H1 (cell line): Measurements from ENCODE around the gene ADPRS. TPM values are rescaled to one million over a fixed set of nuclear protein-coding genes. Genes with fewer than 3 reads are reported as not detected.

Experiments
- CTCF ChIA-PET: fragments of 300-600 bp; sonication (Branson Sonifier 250); formaldehyde crosslinking; loops from one replicate; lab custom pipeline; 2021; ENCODE audit not compliant: partially characterized antibody; lab: Charles Lee
- POLR2A ChIA-PET: fragments of 300-600 bp; sonication (Branson Sonifier 250); formaldehyde crosslinking; loops from one replicate; lab custom pipeline; 2021; ENCODE audit warnings: inconsistent platforms; ENCODE audit not compliant: partially characterized antibody; lab: Charles Lee
- DNase-seq, 2 experiments: peaks; one replicate each; pipeline versions ENCODE4 v3.0.0 to v3.0.0-alpha.2; 2010 to 2022; ENCODE audit warnings: low spot score in 2 of 2, low read depth in 1 of 2, mixed read lengths in 1 of 2
- FAIRE-seq: peaks from 2 replicates; lab custom pipeline; 2011; peaks lifted over from hg19 to GRCh38; lab: Jason Lieb, UNC
- H2AFZ ChIP-seq: 2 replicates; pipeline ENCODE4 v1.8.1; 2012; ENCODE audit warnings: low read length, inconsistent platforms
- H2AK5ac ChIP-seq: 2 replicates; pipeline ENCODE4 v1.6.1; 2013; ENCODE audit warnings: low read depth, low read length
- H2BK120ac ChIP-seq: replicated peaks from 2 replicates; pipeline ENCODE3; 2013; ENCODE audit warnings: low read depth, low read length, inconsistent platforms
- H2BK12ac ChIP-seq: 2 replicates; pipeline ENCODE4 v1.6.1; 2013; ENCODE audit warnings: low read depth, low read length
- H2BK15ac ChIP-seq: 2 replicates; pipeline ENCODE4 v1.6.1; 2013; ENCODE audit warnings: low read length
- H2BK20ac ChIP-seq: 2 replicates; pipeline ENCODE4 v1.6.1; 2013; ENCODE audit warnings: low read length
- H2BK5ac ChIP-seq: 2 replicates; pipeline ENCODE4 v1.6.1; 2013; ENCODE audit warnings: low read depth, low read length
- H3K14ac ChIP-seq: 2 replicates; pipeline ENCODE4 v1.6.1; 2013; ENCODE audit warnings: inconsistent platforms; ENCODE audit not compliant: insufficient read length
- H3K18ac ChIP-seq: 2 replicates; pipeline ENCODE4 v1.6.1; 2013; ENCODE audit warnings: low read length; ENCODE audit errors: extremely low read depth
- H3K23ac ChIP-seq: 2 replicates; pipeline ENCODE4 v1.6.1; 2013; ENCODE audit warnings: inconsistent platforms; ENCODE audit not compliant: insufficient read length
- H3K23me2 ChIP-seq: 2 replicates; pipeline ENCODE4 v1.6.1; 2013; ENCODE audit warnings: low read depth, low read length
- H3K27ac ChIP-seq: 2 replicates; pipeline ENCODE4 v1.6.1; 2011; ENCODE audit warnings: low read depth, low read length, inconsistent platforms
- H3K27me3 ChIP-seq, 4 experiments: replicated peaks in 1 of 4; 1 replicate in 1 of 4; 2 replicates in 3 of 4; pipeline versions ENCODE4 v1.6.1 to v1.8.1; 2011 to 2013; ENCODE audit warnings: low read length in 3 of 4, mild to moderate bottlenecking in 3 of 4, inconsistent platforms in 2 of 4, mixed read lengths in 2 of 4, moderate library complexity in 1 of 4; ENCODE audit not compliant: control insufficient read depth in 3 of 4, insufficient read depth in 3 of 4; ENCODE audit errors: extremely low read depth in 1 of 4
- H3K36me3 ChIP-seq, 4 experiments: 2 replicates each; pipeline versions ENCODE4 v1.6.1 to v1.8.1; 2011 to 2013; ENCODE audit warnings: mild to moderate bottlenecking in 4 of 4, low read length in 3 of 4, moderate library complexity in 2 of 4, control low read depth in 1 of 4, inconsistent platforms in 1 of 4; ENCODE audit not compliant: insufficient read depth in 4 of 4, control insufficient read depth in 2 of 4
- H3K4ac ChIP-seq: replicated peaks from 2 replicates; pipeline ENCODE3; 2013; ENCODE audit warnings: low read length, low read depth, mixed read lengths, inconsistent platforms; ENCODE audit not compliant: insufficient read length
- H3K4me1 ChIP-seq, 4 experiments: replicated peaks in 1 of 4; 1 replicate in 1 of 4; 2 replicates in 3 of 4; pipeline versions ENCODE4 v1.6.1 to v1.8.1; 2011 to 2013; ENCODE audit warnings: low read length in 3 of 4, inconsistent platforms in 2 of 4, mixed read lengths in 1 of 4; ENCODE audit not compliant: insufficient read depth in 4 of 4, control insufficient read depth in 3 of 4
- H3K4me2 ChIP-seq, 2 experiments: 2 replicates each; pipeline versions ENCODE4 v1.6.1 to v1.8.1; 2011 to 2013; ENCODE audit warnings: low read depth in 2 of 2, low read length in 2 of 2, control low read depth in 1 of 2, inconsistent platforms in 1 of 2, mild to moderate bottlenecking in 1 of 2; ENCODE audit not compliant: insufficient read depth in 1 of 2
- H3K4me3 ChIP-seq, 4 experiments: fragments of 200-600, 300-600 bp in 1 of 4; sonication (generic), shearing (Covaris generic), sonication (Bioruptor Twin) in 1 of 4; 2 replicates each; pipeline versions ENCODE4 v1.5.1 to v1.8.1; 2011 to 2016; ENCODE audit warnings: low read length in 4 of 4, low read depth in 3 of 4, control low read depth in 2 of 4, inconsistent platforms in 2 of 4, mild to moderate bottlenecking in 2 of 4, mixed read lengths in 1 of 4, moderate library complexity in 1 of 4; ENCODE audit not compliant: insufficient read depth in 2 of 4; ENCODE audit errors: extremely low read depth in 1 of 4
- H3K56ac ChIP-seq: replicated peaks from 2 replicates; pipeline ENCODE3; 2013; ENCODE audit warnings: low read depth, mild to moderate bottlenecking, mixed read lengths, low read length, inconsistent platforms; ENCODE audit not compliant: insufficient read length
- H3K79me1 ChIP-seq: 2 replicates; pipeline ENCODE4 v1.6.1; 2013; ENCODE audit warnings: low read depth, low read length, control low read depth
- H3K79me2 ChIP-seq, 2 experiments: 2 replicates each; pipeline versions ENCODE4 v1.6.1 to v1.8.1; 2012 to 2013; ENCODE audit warnings: low read length in 2 of 2, mild to moderate bottlenecking in 2 of 2, inconsistent platforms in 1 of 2; ENCODE audit not compliant: insufficient read depth in 2 of 2, control insufficient read depth in 1 of 2
- H3K9ac ChIP-seq, 4 experiments: replicated peaks in 1 of 4; 1 replicate in 1 of 4; 2 replicates in 3 of 4; pipeline versions ENCODE4 v1.6.1 to v1.8.1; 2011 to 2013; ENCODE audit warnings: low read depth in 3 of 4, low read length in 3 of 4, control low read depth in 2 of 4, mild to moderate bottlenecking in 2 of 4, moderate library complexity in 2 of 4, inconsistent platforms in 1 of 4; ENCODE audit errors: extremely low read depth in 1 of 4
- H3K9me3 ChIP-seq, 2 experiments: 2 replicates each; pipeline versions ENCODE4 v1.6.1 to v1.8.1; 2012 to 2013; ENCODE audit warnings: mild to moderate bottlenecking in 2 of 2, moderate library complexity in 2 of 2, control low read depth in 1 of 2, inconsistent platforms in 1 of 2, low read depth in 1 of 2, low read length in 1 of 2, mixed read lengths in 1 of 2; ENCODE audit not compliant: insufficient read depth in 2 of 2
- H4K20me1 ChIP-seq, 2 experiments: replicated peaks in 1 of 2; 2 replicates each; pipeline versions ENCODE3 to v1.8.1; 2011 to 2013; ENCODE audit warnings: inconsistent platforms in 2 of 2, low read length in 2 of 2, mild to moderate bottlenecking in 1 of 2; ENCODE audit not compliant: insufficient read depth in 2 of 2, control insufficient read depth in 1 of 2
- H4K5ac ChIP-seq: 2 replicates; pipeline ENCODE4 v1.6.1; 2013; ENCODE audit warnings: low read length, low read depth, mixed read lengths, inconsistent platforms; ENCODE audit not compliant: insufficient read length
- H4K8ac ChIP-seq: 2 replicates; pipeline ENCODE4 v1.8.0; 2013; ENCODE audit warnings: mild to moderate bottlenecking, moderate library complexity, low read length, inconsistent platforms; ENCODE audit not compliant: insufficient read depth; ENCODE audit errors: extremely low read depth
- H4K91ac ChIP-seq: replicated peaks from 2 replicates; pipeline ENCODE3; 2013; ENCODE audit warnings: low read length, mixed read lengths, inconsistent platforms; ENCODE audit not compliant: insufficient read length
- BACH1 ChIP-seq: IDR thresholded peaks from 2 replicates; pipeline ENCODE4 v1.6.1; 2012; ENCODE audit warnings: low read length, improper control_type of control experiment
- CHD2 ChIP-seq: IDR thresholded peaks from 2 replicates; pipeline ENCODE4 v1.6.1; 2012; ENCODE audit warnings: low read length, improper control_type of control experiment
- POLR2A ChIP-seq, 2 experiments: IDR thresholded peaks; 1 replicate in 1 of 2; 2 replicates in 1 of 2; pipeline ENCODE4 v1.6.1; 2011; ENCODE audit warnings: low read depth in 2 of 2, low read length in 2 of 2, mild to moderate bottlenecking in 2 of 2; ENCODE audit errors: control extremely low read depth in 1 of 2
- TCF12 ChIP-seq: IDR thresholded peaks from 2 replicates; pipeline ENCODE4 v1.6.1; 2011; ENCODE audit warnings: low read depth, mild to moderate bottlenecking, low read length
- WGBS, 2 experiments: shearing (Covaris generic) in 1 of 2; methylation state at CpG; one replicate each; pipeline versions ENCODE4 v1.1.6 to v1.1.7; 2013 to 2015; ENCODE audit warnings: low lambda C conversion rate in 2 of 2, mixed read lengths in 2 of 2, inconsistent platforms in 1 of 2, low coverage in 1 of 2, missing lambda C conversion rate in 1 of 2; ENCODE audit not compliant: insufficient replicate concordance in 2 of 2, insufficient coverage in 1 of 2, insufficient read length in 1 of 2; ENCODE audit errors: extremely low coverage in 1 of 2, missing lambda C conversion rate in 1 of 2; 5-methylcytosine and 5-hydroxymethylcytosine counted together
- polyA plus RNA-seq, 7 experiments: library from polyadenylated mRNA; depleted of rRNA in 3 of 7; stranded (reverse) in 5 of 7; unstranded in 2 of 7; fragments of >200 nt in 5 of 7; fragments of 200-250 nt in 2 of 7; gene quantifications; 1 replicate in 5 of 7; 2 replicates in 1 of 7; 4 replicates in 1 of 7; pipeline versions ENCODE4 v1.2.1 to v1.2.3, GENCODE V29; 2011 to 2013; ENCODE audit warnings: missing spikeins in 2 of 7, mixed read lengths in 2 of 7
- total RNA-seq: library from RNA; stranded (reverse); fragmentation: NEBNext Ultra II Directional; extraction: Animal tissue kit (Norgen Biotek cat#: 25700); gene quantifications from 2 replicates; pipeline ENCODE4 v1.2.1, GENCODE V29; 2021

Gene ADPRS
- total and polyA plus RNA-seq, 2 of the 8 experiments (the other 6 are each of a cell fraction or from before 2014, with no cell fraction given): 22.9 to 38.1 TPM

DNA sequence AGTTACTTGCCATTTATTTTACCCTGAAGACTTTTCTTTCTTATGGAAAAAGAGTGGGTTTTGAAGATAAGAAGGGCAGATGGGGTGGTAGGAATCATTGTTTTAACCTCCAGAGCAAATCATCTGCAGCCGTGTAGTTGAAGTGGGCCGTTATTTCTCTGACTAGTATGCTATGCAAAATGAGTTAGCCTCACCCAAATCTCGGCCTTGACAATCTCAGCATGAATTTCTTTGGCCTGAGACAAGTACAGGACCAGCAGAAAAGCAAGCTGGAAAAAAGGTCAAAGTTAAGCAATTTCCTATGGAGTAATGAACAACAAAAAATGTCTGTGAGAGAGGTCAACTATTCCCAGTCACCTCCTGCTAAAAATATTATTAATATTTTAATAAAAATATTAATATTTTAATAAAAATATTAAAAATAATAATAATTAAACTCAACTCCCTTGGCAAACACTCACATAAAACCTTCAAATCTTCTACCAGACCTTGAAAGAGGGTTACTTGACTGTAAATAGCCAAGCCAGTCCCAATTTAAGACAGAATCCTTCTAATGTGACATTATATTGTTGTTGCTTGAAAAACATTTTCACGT, 11.6 kb upstream of the ADPRS start:
- H3K18ac ChIP-seq: no peak overlapping the region
- ChIA-PET POLR2A (no interaction called here), CTCF (no interaction called here)
- no peak overlapping the region for H3K56ac ChIP-seq
- DNase-seq (no peak), FAIRE-seq (no peak)
- no peak overlapping the region for H3K4ac ChIP-seq
- no peaks in the 10 kb centered on the region for H3K4me1 ChIP-seq
- no peaks in the 10 kb centered on the region for H3K36me3 ChIP-seq
- H3K27me3 ChIP-seq: no peaks in the 10 kb centered on the region
- H2BK5ac ChIP-seq: no peak overlapping the region
- no peak overlapping the region for H3K23ac ChIP-seq
- no peak overlapping the region for H2BK20ac ChIP-seq
- H3K14ac ChIP-seq: no peak overlapping the region
- H2BK120ac ChIP-seq: no peak overlapping the region
- H2AK5ac ChIP-seq: no peak overlapping the region
- no peaks in the 10 kb centered on the region for H3K79me2 ChIP-seq
- no peaks in the 10 kb centered on the region for H4K20me1 ChIP-seq
- no peaks in the 10 kb centered on the region for H3K9me3 ChIP-seq
- 0 out of 2 replicates have a peak, but pooled peaks cover 1% of the 10 kb centered on the region for H3K23me2 ChIP-seq
- no peak overlapping the region for H3K9ac ChIP-seq
- H3K4me2 ChIP-seq: no peak overlapping the region
- no peak overlapping the region for H2AFZ ChIP-seq
- H4K8ac ChIP-seq: no peak overlapping the region
- no peak overlapping the region for H2BK12ac ChIP-seq
- no peak overlapping the region for H3K27ac ChIP-seq
- H3K4me3 ChIP-seq: no peak overlapping the region
- H2BK15ac ChIP-seq: no peak overlapping the region
- no peaks in the 10 kb centered on the region for H3K79me1 ChIP-seq
- H4K5ac ChIP-seq: no peak overlapping the region
- WGBS, 2 experiments: 89% methylated on average over 4 of the region's 4 CpGs; no CpG with 5 or more reads in 1 of the 2 experiments
- H4K91ac ChIP-seq: no peak overlapping the region
- TF ChIP-seq POLR2A (IDR thresholded peaks at IDR 0.05; ENCODE audit: control extremely low read depth in 1 of 2, low read depth in 2 of 2, low read length in 2 of 2) (no peak), CHD2 (no peak), TCF12 (no peak), BACH1 (no peak)
